HG02571 (cell line): ENCODE results near the gene SLCO2B1.

Source experiments
- ATAC-seq: cut with Tn5 transposase; IDR thresholded peaks from one replicate; pipeline ENCODE4 v1.9.1; 2021; ENCODE audit warnings: mild to moderate bottlenecking, moderate library complexity; ENCODE audit not compliant: unreplicated experiment

The SLCO2B1 gene

GRCh38 chr11:75190652-75191329, 39.9 kb downstream of the SLCO2B1 start:
- ATAC-seq, result no peak

DNA sequence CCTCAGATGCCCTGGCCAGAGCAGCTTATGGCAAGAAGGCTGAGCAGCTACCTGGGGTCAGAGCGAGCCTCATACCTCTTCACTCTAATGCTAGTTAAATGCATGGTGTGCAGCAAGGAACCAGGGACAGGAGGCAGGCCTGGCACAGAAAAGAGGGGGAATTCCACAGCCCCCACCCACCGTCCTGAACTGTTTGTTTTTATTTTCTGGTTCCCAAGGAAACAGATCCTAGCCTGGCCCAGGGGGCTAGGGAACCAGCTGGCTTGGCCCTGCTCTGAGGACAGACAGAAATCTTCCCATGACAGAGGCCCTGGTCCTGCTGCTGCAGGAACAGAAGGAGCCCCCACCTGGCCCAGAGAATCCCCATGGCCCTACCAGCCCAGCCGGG, 40.4 kb downstream of the SLCO2B1 start:
- no peak for ATAC-seq

DNA sequence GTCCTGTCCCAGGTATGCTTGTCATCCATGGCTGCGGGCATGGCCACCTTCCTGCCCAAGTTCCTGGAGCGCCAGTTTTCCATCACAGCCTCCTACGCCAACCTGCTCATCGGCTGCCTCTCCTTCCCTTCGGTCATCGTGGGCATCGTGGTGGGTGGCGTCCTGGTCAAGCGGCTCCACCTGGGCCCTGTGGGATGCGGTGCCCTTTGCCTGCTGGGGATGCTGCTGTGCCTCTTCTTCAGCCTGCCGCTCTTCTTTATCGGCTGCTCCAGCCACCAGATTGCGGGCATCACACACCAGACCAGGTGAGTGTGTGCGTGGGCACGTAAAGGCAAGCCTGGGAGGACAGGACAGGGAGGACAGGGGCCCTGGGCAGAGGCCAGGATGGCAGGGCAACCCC, 42.4 kb downstream of the SLCO2B1 start:
- ATAC-seq, result no peak

DNA sequence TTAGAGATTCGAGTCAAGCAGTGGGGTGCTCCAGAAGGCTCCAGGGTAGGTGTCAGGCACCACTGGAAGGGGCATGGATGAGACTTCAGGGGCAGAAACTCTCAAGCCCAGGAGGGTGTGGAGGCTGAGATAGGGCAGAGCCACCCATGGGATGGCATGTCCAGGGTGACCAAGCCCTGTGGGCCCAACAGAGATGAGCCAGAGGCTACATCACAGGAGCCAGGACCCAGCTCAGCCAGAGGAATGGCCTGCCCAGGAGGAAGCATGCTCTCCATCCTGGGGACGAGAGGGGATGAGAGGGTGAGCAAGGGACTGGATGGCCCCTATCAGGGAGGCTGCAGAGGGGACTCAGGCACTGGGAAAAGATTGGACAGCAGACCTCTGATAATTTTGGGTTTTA, 42.8 kb downstream of the SLCO2B1 start:
- no peak for ATAC-seq

DNA sequence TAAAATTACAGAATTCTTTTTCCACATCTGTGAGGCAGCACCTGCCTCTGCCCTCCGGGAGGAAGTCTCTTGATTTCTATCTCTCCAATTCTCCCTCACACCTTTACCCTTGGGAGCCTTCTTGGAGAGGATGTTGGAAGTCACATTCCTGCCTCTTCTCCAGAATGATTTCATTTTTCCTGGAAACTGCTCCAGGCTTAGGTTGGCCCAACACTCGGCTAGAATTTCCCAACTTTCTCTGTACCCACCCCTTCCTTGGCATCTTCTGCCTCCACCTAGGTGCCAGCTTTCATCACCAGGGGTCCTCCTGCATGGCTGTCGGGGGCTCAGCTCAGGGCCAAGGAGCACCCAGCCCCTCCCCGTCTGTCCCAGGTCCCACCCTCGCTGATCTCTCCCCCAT, 43.2 kb downstream of the SLCO2B1 start:
- ATAC-seq, result no peak

DNA sequence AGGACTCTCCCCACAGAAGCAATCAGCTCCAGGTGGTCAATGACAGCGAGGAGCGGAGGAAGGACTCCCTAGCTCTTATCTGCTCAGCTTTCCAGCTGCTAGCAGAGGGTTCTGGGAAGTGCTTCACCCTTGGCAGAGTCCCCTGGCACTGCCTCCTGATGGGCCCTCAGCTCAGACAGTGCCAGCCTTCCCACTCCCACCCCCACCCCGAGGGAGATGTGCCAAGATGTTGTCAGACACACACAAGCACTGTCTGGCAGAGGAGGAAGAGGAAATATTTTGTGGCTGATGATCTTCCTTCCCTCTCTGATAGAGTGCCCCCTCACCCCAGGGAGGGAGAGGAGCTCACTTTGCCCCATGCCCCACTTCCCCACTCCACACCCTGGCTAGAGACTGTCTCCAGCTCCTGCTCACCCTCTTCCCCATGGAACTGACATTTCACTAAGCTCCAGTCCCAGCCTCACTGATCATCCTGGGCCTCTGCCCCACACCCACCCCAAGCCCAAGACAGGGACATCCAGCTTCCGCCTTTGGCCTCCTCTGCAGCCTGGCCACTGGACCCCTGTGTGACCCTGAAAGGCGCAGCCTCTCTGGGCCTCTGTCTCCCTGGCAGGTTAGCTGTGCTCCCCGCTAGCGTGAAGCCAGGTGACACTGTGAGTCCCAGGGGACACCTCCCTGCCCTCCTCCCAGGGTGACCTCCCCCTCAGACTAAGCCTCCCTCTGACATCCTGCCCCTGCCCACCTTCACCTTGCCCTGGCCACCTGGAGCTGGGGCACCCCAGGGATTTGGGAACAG, 44.5 kb downstream of the SLCO2B1 start:
- no peak for ATAC-seq

- no peak for ATAC-seq
Measured at GRCh38 chr11:75196426-75196825, 45.5 kb downstream of the SLCO2B1 start.

- no peak for ATAC-seq
Measured at GRCh38 chr11:75197512-75198277, 46.8 kb downstream of the SLCO2B1 start.

DNA sequence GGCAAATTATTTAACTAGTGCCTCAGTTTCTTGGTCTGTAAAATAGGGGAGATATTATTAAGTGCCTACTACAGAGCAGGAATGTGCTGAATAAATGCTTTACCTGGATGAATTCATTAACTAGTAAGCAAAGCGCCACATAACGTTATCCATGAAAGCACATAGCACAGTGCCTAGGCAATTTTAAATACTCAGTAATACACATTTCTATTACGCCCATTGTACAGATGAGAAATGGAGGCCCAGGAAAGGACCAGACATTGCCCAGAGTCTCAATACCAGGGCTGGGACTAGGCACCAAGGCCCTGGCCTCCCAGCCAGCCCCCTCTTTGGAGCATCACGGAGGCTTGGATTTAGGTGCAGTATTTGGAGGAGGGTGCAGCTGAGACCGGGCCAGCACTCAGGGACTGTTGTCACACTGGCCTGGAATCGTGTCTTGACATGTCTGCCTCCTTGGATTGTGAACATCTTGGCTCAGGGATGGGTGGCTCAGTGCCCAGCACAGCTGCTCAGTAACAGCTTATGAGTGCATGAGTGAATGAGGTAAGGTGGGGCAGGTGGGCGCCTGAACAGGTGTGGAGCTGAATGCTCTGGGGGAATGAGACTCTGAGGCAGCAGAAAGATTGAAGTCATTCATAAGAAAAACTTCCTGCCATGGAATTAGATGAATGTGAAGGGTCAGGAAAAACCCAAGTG, 47.5 kb downstream of the SLCO2B1 start:
- ATAC-seq, result no peak

DNA sequence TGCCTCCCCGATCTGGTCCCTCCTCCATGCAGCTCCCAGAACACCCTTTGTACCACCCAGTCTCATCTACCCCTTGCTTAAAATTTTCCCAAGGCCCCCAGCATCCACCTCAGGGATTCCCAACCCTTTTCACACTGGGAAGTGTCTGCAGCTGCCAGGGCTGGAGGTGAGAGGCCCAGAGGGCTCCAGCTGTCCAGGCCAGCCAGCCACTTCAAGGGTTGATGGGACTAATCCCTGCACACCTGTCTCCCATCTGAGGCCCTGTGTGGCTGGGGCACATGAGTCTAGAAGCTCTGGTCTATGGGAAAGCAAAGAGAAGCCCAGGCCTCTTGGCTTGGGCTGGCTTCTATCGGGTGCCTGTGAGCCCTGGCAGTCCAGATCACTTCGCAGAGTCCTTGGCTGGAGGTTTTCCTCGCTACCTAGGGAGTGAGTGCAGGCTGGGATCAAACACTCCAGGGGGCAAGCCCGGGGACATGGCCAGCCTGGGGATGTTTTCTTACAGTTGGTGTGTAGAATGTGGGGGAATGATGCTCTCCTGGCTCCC, 48.6 kb downstream of the SLCO2B1 start:
- ATAC-seq, result no peak

DNA sequence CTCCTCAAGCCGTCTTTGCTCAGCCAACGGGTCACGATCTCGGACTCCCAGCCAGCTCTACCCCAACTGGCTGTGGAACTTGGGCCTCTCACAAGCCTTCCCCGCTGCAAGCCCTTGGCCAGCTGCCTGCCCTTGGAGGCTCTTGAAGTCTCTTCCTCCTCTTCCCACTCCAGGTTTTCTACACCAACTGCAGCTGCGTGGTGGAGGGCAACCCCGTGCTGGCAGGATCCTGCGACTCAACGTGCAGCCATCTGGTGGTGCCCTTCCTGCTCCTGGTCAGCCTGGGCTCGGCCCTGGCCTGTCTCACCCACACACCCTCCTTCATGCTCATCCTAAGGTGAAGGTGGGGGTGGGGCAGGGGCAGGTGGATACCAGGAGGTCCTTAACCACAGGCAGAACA, 49.1 kb downstream of the SLCO2B1 start:
- ATAC-seq, result no peak

- no peak for ATAC-seq
Measured at GRCh38 chr11:75200531-75200930, 49.6 kb downstream of the SLCO2B1 start.

- no peak for ATAC-seq
Measured at GRCh38 chr11:75201771-75202170, 50.9 kb downstream of the SLCO2B1 start.

- ATAC-seq, result no peak
Measured at GRCh38 chr11:75202195-75202594, 51.3 kb downstream of the SLCO2B1 start.

DNA sequence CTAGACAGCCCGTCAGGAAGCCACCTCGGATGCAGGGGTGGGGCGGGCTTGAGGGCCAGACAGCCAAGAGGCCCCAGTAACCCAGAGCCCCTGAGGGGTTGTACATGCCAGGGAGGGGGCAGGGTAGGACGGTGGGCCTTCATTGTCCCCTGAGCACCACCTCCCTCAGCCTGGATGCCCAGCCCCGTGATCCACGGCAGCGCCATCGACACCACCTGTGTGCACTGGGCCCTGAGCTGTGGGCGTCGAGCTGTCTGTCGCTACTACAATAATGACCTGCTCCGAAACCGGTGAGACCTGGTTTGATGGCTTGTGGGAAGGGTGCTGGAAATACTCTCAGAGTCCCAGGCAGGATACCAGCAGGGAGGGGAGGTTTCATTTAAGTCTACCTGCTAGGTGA, 52.2 kb downstream of the SLCO2B1 start:
- no peak for ATAC-seq

GRCh38 chr11:75203641-75204011, 52.7 kb downstream of the SLCO2B1 start:
- ATAC-seq, result no peak

- ATAC-seq, result no peak
Measured at GRCh38 chr11:75204012-75204674, 53.2 kb downstream of the SLCO2B1 start.

DNA sequence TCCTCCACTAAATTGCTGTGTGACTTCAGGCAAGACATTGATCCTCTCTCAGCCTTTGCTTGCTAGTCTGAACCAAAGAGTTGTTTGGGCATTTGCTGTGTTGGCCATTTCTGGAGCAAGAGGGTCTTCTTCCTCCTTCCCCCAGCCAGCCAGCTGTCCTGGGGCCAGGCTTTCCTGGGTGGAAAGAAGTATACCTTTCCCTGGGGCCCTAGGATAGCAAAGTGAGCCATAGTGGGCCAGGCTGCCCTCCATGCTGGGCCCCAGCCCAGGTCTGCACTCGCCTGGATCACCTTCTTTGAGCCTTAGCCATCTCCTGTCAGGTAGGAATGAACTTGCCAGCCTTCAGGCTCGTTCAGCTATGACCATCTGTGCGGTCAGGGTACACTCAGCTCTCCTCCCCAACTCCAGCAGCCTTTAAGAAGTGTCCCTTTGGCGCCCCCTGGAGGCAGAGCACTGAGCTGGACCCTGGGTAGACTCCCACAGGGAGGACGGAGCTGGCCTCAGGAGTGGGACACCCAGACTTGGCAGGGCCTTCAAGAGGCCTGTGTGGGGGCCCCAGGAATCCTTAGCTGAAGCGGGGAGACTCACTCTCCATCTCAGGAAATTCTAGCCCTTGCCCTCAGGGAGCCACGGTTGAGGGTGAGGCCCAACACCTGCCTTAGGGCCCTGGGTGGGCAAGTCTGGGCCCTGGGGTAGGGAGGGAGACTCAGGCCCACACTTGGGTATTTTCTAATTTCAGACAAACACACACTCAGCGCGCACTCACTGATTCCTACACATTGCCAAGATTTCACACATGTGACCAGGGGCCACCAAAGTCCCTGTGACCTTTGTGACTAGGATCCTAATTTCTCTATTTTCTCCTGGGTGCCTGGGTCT, 54.0 kb downstream of the SLCO2B1 start:
- ATAC-seq, result no peak

DNA sequence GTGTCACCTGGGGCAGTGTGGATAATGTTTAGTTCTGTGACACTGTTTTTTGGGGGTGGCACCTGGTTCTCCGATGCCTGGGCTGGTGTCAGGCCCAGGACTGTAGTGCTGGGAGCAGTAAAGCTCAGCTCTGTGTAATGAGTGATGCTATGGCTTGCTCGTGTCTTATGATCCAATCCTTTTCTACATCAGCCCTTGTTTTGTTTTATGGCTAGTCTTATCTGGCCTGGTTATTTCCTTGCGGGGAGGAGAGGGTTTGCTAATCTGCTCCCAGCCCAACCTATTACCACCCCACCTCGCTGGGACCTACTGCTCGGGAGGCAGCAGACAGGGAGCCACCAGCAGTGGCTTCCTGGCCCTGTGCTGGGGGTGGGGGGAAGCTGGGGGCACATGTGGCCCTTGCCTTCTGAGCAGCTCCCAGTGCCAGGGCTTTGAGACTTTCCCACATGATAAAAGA, 54.7 kb downstream of the SLCO2B1 start:
- ATAC-seq, result no peak
